Neuronal stem cell (in vitro differentiated cells): Measurements from ENCODE around the gene CERK.
A peak's percentile ranks its signal among the peaks of the same experiment; 100 is the strongest.

Source experiments
- DNase-seq: peaks from one replicate; pipeline ENCODE4 v3.0.0-alpha.2; 2013; ENCODE audit warnings: low spot score
- H2AFZ ChIP-seq: one replicate; pipeline ENCODE4 v1.6.1; 2013; ENCODE audit warnings: mild to moderate bottlenecking, low read length, inconsistent platforms
- H2AK5ac ChIP-seq: 2 replicates; pipeline ENCODE4 v1.6.1; 2013; ENCODE audit warnings: low read depth, mild to moderate bottlenecking, inconsistent platforms, low read length, moderate library complexity, mixed read lengths
- H2BK120ac ChIP-seq: 2 replicates; pipeline ENCODE4 v1.6.1; 2013; ENCODE audit warnings: low read depth, mild to moderate bottlenecking, inconsistent platforms, low read length, moderate library complexity, mixed read lengths
- H2BK12ac ChIP-seq: one replicate; pipeline ENCODE4 v1.6.1; 2013; ENCODE audit warnings: low read length, inconsistent platforms
- H2BK15ac ChIP-seq: 2 replicates; pipeline ENCODE4 v1.6.1; 2013; ENCODE audit warnings: mild to moderate bottlenecking, low read length, inconsistent platforms, mixed read lengths
- H2BK5ac ChIP-seq: one replicate; pipeline ENCODE4 v1.6.1; 2013; ENCODE audit warnings: inconsistent platforms, mild to moderate bottlenecking, low read length, moderate library complexity
- H3K14ac ChIP-seq: one replicate; pipeline ENCODE4 v1.6.1; 2013; ENCODE audit warnings: low read length, inconsistent platforms
- H3K18ac ChIP-seq: 2 replicates; pipeline ENCODE4 v1.6.1; 2013; ENCODE audit warnings: low read length, inconsistent platforms
- H3K23ac ChIP-seq: 2 replicates; pipeline ENCODE4 v1.6.1; 2013; ENCODE audit warnings: low read depth, mild to moderate bottlenecking, mixed read lengths, low read length, inconsistent platforms; ENCODE audit not compliant: poor library complexity
- H3K27ac ChIP-seq: replicated peaks from 3 replicates; pipeline ENCODE4 v1.5.1; 2013; ENCODE audit warnings: low read length, inconsistent platforms
- H3K27me3 ChIP-seq, 3 experiments: 2 replicates each; pipeline ENCODE4 v1.6.1; 2013; ENCODE audit warnings: low read length in 3 of 3, mild to moderate bottlenecking in 2 of 3, inconsistent platforms in 1 of 3, low read depth in 1 of 3, mixed read lengths in 1 of 3, moderate library complexity in 1 of 3; ENCODE audit not compliant: control insufficient read depth in 3 of 3, insufficient read depth in 3 of 3
- H3K36me3 ChIP-seq, 2 donors: replicated peaks in 1 of 2; 2 replicates each; pipeline ENCODE4 v1.6.1; 2013; ENCODE audit warnings: low read length in 2 of 2; ENCODE audit not compliant: control insufficient read depth in 2 of 2, insufficient read depth in 2 of 2
- H3K4ac ChIP-seq: 2 replicates; pipeline ENCODE4 v1.6.1; 2013; ENCODE audit warnings: inconsistent platforms, mild to moderate bottlenecking, low read length, moderate library complexity
- H3K4me1 ChIP-seq, 2 donors: 1 replicate in 1 of 2; 2 replicates in 1 of 2; pipeline ENCODE4 v1.6.1; 2013; ENCODE audit warnings: low read length in 2 of 2, low read depth in 1 of 2; ENCODE audit not compliant: control insufficient read depth in 2 of 2, insufficient read depth in 1 of 2
- H3K4me2 ChIP-seq: one replicate; pipeline ENCODE4 v1.6.1; 2013; ENCODE audit warnings: mild to moderate bottlenecking, low read length, inconsistent platforms; ENCODE audit not compliant: insufficient read depth, poor library complexity, severe bottlenecking
- H3K4me3 ChIP-seq, 2 donors: 2 replicates each; pipeline ENCODE4 v1.5.1; 2013; ENCODE audit warnings: low read length in 2 of 2, mild to moderate bottlenecking in 2 of 2, inconsistent platforms in 1 of 2, moderate library complexity in 1 of 2
- H3K79me1 ChIP-seq: one replicate; pipeline ENCODE4 v1.6.1; 2013; ENCODE audit warnings: low read depth, mild to moderate bottlenecking, inconsistent platforms, low read length, moderate library complexity
- H3K9ac ChIP-seq: one replicate; pipeline ENCODE4 v1.6.1; 2013; ENCODE audit warnings: mild to moderate bottlenecking, low read depth, low read length, inconsistent platforms; ENCODE audit not compliant: poor library complexity
- H3K9me3 ChIP-seq, 2 donors: replicated peaks in 1 of 2; 2 replicates each; pipeline versions ENCODE3 to v1.6.1; 2013; ENCODE audit warnings: low read length in 2 of 2, mild to moderate bottlenecking in 2 of 2, inconsistent platforms in 1 of 2, low read depth in 1 of 2, mixed read lengths in 1 of 2, moderate library complexity in 1 of 2; ENCODE audit not compliant: control insufficient read depth in 2 of 2, insufficient read depth in 1 of 2
- H4K8ac ChIP-seq: one replicate; pipeline ENCODE4 v1.6.1; 2013; ENCODE audit warnings: low read depth, mild to moderate bottlenecking, inconsistent platforms, low read length, moderate library complexity
- H4K91ac ChIP-seq: one replicate; pipeline ENCODE4 v1.6.1; 2013; ENCODE audit warnings: low read length, low read depth, mild to moderate bottlenecking, inconsistent platforms; ENCODE audit not compliant: poor library complexity
- WGBS, 2 donors: extraction: QIAGEN DNeasy Blood & Tissue Kit; methylation state at CpG; one replicate each; pipeline ENCODE4 v1.1.7; 2013; ENCODE audit warnings: missing lambda C conversion rate in 2 of 2, mixed read lengths in 1 of 2; ENCODE audit not compliant: insufficient read length in 2 of 2, insufficient replicate concordance in 1 of 2; ENCODE audit errors: extremely low coverage in 2 of 2; 5-methylcytosine and 5-hydroxymethylcytosine counted together

The CERK gene

DNA sequence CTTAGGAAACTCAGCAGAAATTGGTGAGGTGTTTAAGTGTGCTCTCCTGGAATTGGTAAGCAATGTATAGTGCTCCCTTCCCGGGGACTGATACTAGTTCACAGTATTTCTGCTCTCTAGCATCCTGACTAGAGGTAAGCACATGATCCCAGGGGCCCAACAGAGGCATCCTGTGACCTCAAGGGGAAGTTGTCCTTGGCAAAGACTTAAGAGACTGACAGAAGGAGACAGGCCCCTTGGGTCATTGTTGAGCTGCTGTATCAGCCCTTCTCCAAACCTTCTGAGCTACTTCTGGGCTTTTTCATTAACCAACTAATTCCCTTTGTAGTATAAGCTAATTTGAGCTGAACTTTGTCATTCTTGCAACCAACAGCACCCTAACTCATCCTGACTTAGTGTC is 20.1 kb upstream of the CERK start:
- Histone ChIP-seq H3K9ac (no peak overlapping the region), H3K4ac (no peak overlapping the region), H3K18ac (no peak overlapping the region), H3K23ac (no peak overlapping the region), H4K8ac (no peak overlapping the region), H3K36me3 (peaks cover 6 to 12% of the 10 kb centered on the region in 2 donors), H3K4me2 (no peak overlapping the region), H2BK5ac (no peak overlapping the region), H3K4me1 (peaks cover 2 to 9% of the 10 kb centered on the region in 2 donors), H2AFZ (no peak overlapping the region), H2AK5ac (no peak overlapping the region), H3K27ac (no peak overlapping the region), H3K79me1 (peaks cover 3% of the 10 kb centered on the region), H2BK12ac (no peak overlapping the region), H2BK120ac (no peak overlapping the region), H3K9me3 (peaks cover 7 to 11% of the 10 kb centered on the region in 2 donors), H4K91ac (no peak overlapping the region), H2BK15ac (no peak overlapping the region), H3K27me3 (no peaks in the 10 kb centered on the region), H3K14ac (no peak overlapping the region), H3K4me3 (no peak overlapping the region)
- WGBS, 2 donors = no CpG with 5 or more reads among the region's 1 CpG
- DNase-seq = no peak

DNA sequence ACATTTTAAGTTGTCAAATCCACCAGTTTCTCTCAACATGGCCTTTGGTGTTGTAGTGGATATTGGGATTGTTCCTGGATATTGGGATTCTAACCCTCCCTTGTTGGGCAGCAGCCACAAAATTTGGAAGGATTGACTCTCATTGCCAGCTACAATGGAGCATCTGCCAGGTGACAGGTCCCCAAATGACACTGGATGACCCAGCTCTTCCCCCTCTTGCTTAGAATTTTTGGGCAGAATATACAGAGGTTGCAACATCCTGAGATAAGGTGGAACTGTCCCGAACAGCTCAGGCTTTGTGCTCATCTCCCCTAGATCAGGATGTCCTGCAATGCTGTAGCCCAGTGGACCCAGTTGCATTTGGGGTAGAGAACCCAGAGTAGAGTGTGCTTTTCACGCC is 19.1 kb upstream of the CERK start:
- Histone ChIP-seq H3K4me2 (no peak overlapping the region), H4K8ac (no peak overlapping the region), H3K79me1 (no peaks in the 10 kb centered on the region), H2BK12ac (no peak overlapping the region), H3K4me1 (peaks cover 2 to 9% of the 10 kb centered on the region in 2 donors), H3K23ac (no peak overlapping the region), H3K27me3 (no peaks in the 10 kb centered on the region), H4K91ac (no peak overlapping the region), H2BK120ac (no peak overlapping the region), H3K4ac (no peak overlapping the region), H3K9me3 (peaks cover 7 to 11% of the 10 kb centered on the region in 2 donors), H2BK15ac (no peak overlapping the region), H3K9ac (no peak overlapping the region), H3K36me3 (peaks cover 6 to 12% of the 10 kb centered on the region in 2 donors), H2AFZ (no peak overlapping the region), H3K27ac (no peak overlapping the region), H2AK5ac (no peak overlapping the region), H3K4me3 (no peak overlapping the region), H3K14ac (no peak overlapping the region), H2BK5ac (no peak overlapping the region), H3K18ac (no peak overlapping the region)
- DNase-seq = no peak
- no CpG with 5 or more reads among the region's 2 CpGs for WGBS, 2 donors

DNA sequence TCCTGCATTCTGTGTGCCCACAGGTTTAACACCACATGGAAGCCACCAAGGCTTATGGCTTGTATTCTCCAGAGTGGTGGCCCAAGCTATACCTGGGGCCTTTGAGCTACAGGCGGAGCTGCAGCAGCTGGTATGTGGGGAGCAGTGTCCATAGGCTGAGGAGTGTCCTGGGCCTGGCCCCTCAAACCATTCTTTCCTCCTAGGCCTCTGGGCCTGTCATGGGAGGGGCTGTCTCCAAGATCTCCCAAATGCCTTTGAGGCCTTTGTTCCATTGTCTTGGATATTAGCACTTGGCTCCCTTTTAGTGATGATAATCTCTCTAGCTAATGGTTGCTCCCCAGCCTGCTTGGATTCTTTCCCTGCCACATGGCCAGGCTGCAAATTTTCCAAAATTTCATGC is 18.0 kb upstream of the CERK start:
- H3K4me1 ChIP-seq = peaks cover 3 to 7% of the 10 kb centered on the region in 2 donors
- H2AFZ ChIP-seq = no peak overlapping the region
- no CpG with 5 or more reads among the region's 1 CpG for WGBS, 2 donors
- H4K91ac ChIP-seq = no peak overlapping the region
- H2BK5ac ChIP-seq = no peak overlapping the region
- no peak overlapping the region for H3K14ac ChIP-seq
- peaks cover 7 to 11% of the 10 kb centered on the region in 2 donors for H3K9me3 ChIP-seq
- no peak overlapping the region for H3K4me3 ChIP-seq
- H2BK120ac ChIP-seq = no peak overlapping the region
- DNase-seq = no peak
- no peak overlapping the region for H3K4me2 ChIP-seq
- no peak overlapping the region for H2BK12ac ChIP-seq
- H3K36me3 ChIP-seq = peaks cover 6 to 12% of the 10 kb centered on the region in 2 donors
- no peaks in the 10 kb centered on the region for H3K27me3 ChIP-seq
- no peak overlapping the region for H2AK5ac ChIP-seq
- H3K27ac ChIP-seq = no peak overlapping the region
- no peak overlapping the region for H3K18ac ChIP-seq
- H3K4ac ChIP-seq = no peak overlapping the region
- H2BK15ac ChIP-seq = no peak overlapping the region
- no peak overlapping the region for H3K9ac ChIP-seq
- H3K79me1 ChIP-seq = no peaks in the 10 kb centered on the region
- no peak overlapping the region for H3K23ac ChIP-seq
- no peak overlapping the region for H4K8ac ChIP-seq

DNA sequence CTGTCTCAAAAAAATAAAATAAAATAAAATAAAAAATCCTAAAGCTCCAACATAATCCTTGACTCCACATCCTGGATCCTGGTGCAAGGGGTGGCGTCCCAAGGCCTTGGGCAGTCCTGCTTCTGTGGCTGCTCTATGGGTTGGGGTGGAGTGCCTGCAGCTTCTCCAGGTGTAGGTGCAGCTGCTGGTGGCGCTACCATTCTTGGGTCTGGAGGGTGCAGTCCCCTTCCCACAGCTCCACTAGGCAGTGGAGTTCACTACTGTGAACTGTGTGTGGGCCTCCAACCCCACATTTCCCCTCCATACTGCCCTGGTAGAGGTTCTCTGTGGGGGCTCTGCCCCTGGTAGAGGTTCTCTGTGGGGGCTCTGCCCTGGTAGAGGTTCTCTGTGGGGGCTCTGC is 17.5 kb upstream of the CERK start:
- DNase-seq = no peak
- Histone ChIP-seq H2BK5ac (no peak overlapping the region), H2BK12ac (no peak overlapping the region), H2BK120ac (no peak overlapping the region), H2AFZ (no peak overlapping the region), H3K9ac (no peak overlapping the region), H3K36me3 (peaks cover 6 to 9% of the 10 kb centered on the region in 2 donors), H3K4me2 (no peak overlapping the region), H3K79me1 (no peaks in the 10 kb centered on the region), H3K4me1 (peaks cover 4 to 7% of the 10 kb centered on the region in 2 donors), H2AK5ac (no peak overlapping the region), H3K27me3 (no peaks in the 10 kb centered on the region), H3K4ac (no peak overlapping the region), H3K23ac (no peak overlapping the region), H4K91ac (no peak overlapping the region), H3K27ac (no peak overlapping the region), H3K9me3 (peaks cover 7 to 11% of the 10 kb centered on the region in 2 donors), H2BK15ac (no peak overlapping the region), H3K14ac (no peak overlapping the region), H3K4me3 (peak overlapping the region in 1 of 2 donors; percentile 33), H3K18ac (no peak overlapping the region), H4K8ac (no peak overlapping the region)
- no CpG with 5 or more reads among the region's 2 CpGs for WGBS, 2 donors
